Lower lobe of right lung (tissue), 2 donors: ENCODE data around the gene CLEC1A. TPM values are rescaled to one million over a fixed set of nuclear protein-coding genes. Genes with fewer than 3 reads are reported as not detected.

Experiments used
- ATAC-seq, 2 donors: fragments of 200-7000 bp; cut with Tn5 transposase; one replicate each; pipeline ENCODE4 v1.9.1; 2020 to 2022; ENCODE audit warnings: mild to moderate bottlenecking in 2 of 2, moderate library complexity in 2 of 2
- DNase-seq: peaks from one replicate; pipeline ENCODE4 v3.0.0-alpha.2; 2020
- H3K27ac ChIP-seq: fragments of 200-600 bp; one replicate; pipeline ENCODE4 v1.8.0; 2022
- H3K27me3 ChIP-seq: fragments of 200-600 bp; one replicate; pipeline ENCODE4 v1.8.0; 2022; ENCODE audit warnings: low read depth
- H3K36me3 ChIP-seq: fragments of 200-600 bp; one replicate; pipeline ENCODE4 v1.8.0; 2022; ENCODE audit warnings: mild to moderate bottlenecking
- H3K4me1 ChIP-seq: fragments of 200-600 bp; one replicate; pipeline ENCODE4 v1.8.0; 2022
- H3K4me3 ChIP-seq: fragments of 200-600 bp; one replicate; pipeline ENCODE4 v1.8.0; 2022; ENCODE audit warnings: mild to moderate bottlenecking
- H3K9me3 ChIP-seq: fragments of 200-600 bp; one replicate; pipeline ENCODE4 v1.8.0; 2022
- intact Hi-C: fragments of 100-400 bp; cut with DNase I; formaldehyde crosslinking; loops from one replicate; pipeline ENCODE4 v1.11.0; 2022
- total RNA-seq: library from RNA; stranded (reverse); fragmentation: NEBNext Ultra II Directional; extraction: Animal tissue kit (Norgen Biotek cat#: 25700); gene quantifications from one replicate; pipeline ENCODE4 v1.2.1, GENCODE V29; 2021
- TF ChIP-seq, protein P1 (sequence below): fragments of 200-600 bp; IDR thresholded peaks from one replicate; pipeline ENCODE4 v1.8.0; 2022; ENCODE audit warnings: antibody characterized with exemption, mild to moderate bottlenecking
- donor health status: DM: no; HTN: yes; CAD: no; lungs with severe emphysema.

The CLEC1A gene
- total RNA-seq, 1 donor from 2014 or later, result 9.7 TPM

DNA sequence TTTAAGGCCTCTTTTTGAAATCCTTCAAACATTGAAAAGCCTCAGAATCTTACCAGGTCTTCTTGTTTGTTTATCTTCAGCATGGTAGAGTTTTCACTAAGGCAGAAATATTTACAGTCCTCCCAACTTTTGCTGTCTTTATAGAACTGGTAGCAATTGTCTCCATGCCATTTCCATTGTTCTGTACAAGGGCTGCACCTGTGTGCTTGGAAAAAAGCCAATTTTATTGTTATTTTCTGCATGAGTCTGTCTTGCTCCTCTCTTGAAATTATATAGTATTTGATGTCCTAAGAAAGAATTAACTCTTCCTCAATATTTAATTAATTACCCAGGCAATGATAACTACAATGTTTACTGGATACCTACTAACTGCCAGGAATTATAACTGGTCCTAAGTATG, 23.3 kb downstream of the CLEC1A start:
- Histone ChIP-seq H3K4me1 (no peaks in the 10 kb centered on the region), H3K9me3 (no peaks in the 10 kb centered on the region), H3K27me3 (no peaks in the 10 kb centered on the region), H3K36me3 (peaks cover 5% of the 10 kb centered on the region), H3K27ac (no peak overlapping the region), H3K4me3 (no peak overlapping the region)
- TF ChIP-seq, protein P1, sequence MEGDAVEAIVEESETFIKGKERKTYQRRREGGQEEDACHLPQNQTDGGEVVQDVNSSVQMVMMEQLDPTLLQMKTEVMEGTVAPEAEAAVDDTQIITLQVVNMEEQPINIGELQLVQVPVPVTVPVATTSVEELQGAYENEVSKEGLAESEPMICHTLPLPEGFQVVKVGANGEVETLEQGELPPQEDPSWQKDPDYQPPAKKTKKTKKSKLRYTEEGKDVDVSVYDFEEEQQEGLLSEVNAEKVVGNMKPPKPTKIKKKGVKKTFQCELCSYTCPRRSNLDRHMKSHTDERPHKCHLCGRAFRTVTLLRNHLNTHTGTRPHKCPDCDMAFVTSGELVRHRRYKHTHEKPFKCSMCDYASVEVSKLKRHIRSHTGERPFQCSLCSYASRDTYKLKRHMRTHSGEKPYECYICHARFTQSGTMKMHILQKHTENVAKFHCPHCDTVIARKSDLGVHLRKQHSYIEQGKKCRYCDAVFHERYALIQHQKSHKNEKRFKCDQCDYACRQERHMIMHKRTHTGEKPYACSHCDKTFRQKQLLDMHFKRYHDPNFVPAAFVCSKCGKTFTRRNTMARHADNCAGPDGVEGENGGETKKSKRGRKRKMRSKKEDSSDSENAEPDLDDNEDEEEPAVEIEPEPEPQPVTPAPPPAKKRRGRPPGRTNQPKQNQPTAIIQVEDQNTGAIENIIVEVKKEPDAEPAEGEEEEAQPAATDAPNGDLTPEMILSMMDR, result no peak
- intact Hi-C loops, result no loop called here
- DNase-seq (no peak), ATAC-seq (no peak)

DNA sequence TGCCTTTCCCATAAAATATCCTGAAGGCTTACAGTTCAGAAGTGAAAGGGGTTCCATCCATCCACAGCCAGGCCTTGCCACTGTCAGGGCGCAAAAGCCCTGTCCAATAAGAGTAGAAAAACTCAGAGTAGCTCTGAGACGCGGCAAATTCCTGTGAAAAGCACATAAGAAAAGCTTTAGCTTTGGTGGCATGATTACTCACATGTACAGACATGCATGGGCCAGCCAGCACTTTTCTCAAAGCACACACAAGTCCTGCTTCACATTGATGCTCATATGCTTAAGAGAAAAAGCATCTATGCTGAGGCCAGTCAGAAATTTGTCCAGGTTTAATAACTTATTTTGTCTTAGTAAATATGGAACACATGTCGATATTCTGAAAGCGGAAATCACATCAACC, 25.5 kb downstream of the CLEC1A start:
- H3K27ac ChIP-seq, result no peak overlapping the region
- DNase-seq (no peak), ATAC-seq (no peak)
- H3K4me3 ChIP-seq, result no peak overlapping the region
- intact Hi-C loops, result no loop called here
- H3K27me3 ChIP-seq, result no peaks in the 10 kb centered on the region
- no peaks in the 10 kb centered on the region for H3K9me3 ChIP-seq
- TF ChIP-seq, protein P1, result no peak
- peaks cover 20% of the 10 kb centered on the region for H3K4me1 ChIP-seq
- H3K36me3 ChIP-seq, result peaks cover 5% of the 10 kb centered on the region

DNA sequence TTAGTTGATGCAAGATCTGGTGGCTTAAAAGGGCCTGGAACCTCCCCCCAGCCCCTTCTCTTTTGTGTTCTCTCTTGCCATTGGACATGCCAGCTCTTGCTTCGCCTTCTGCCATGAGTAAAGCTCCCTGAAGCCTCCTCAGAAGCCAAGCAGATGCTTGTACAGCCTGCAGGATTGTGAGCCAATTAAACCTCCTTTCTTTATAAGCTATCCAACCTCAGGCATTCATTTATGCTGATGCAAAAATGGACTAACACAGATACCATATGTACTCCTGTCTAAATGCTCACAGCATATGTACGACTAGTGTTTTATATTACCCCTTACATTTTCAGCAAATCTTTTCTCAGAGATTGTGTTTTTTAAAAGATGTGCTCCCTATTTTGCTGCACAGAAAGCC, 26.7 kb downstream of the CLEC1A start:
- Histone ChIP-seq H3K36me3 (peaks cover 5% of the 10 kb centered on the region), H3K27ac (no peak overlapping the region), H3K4me1 (peaks cover 29% of the 10 kb centered on the region), H3K27me3 (no peaks in the 10 kb centered on the region), H3K9me3 (no peaks in the 10 kb centered on the region), H3K4me3 (no peak overlapping the region)
- intact Hi-C loops, result no loop called here
- TF ChIP-seq, protein P1, result no peak
- DNase-seq (no peak), ATAC-seq (no peak)

DNA sequence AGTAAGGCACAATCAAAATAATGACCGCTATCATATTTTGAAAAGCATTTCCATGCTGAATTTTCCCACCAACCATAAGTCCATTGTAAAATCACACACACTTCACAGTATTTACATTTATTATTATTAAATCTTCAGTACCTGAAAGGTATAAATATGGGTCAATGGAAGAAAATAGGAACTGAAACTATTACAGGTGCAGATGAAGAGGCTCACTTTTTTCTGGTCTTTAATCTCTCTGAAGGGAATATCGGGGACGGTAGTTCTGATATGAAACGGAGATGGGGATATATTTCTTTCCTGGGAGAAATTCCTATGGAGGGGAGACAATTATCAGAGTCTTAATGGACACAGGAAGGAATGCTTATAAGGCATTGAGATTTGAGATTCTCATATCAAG, 28.4 kb downstream of the CLEC1A start:
- intact Hi-C loops, result no loop called here
- no peak overlapping the region for H3K4me3 ChIP-seq
- no peak overlapping the region for H3K27ac ChIP-seq
- H3K4me1 ChIP-seq, result peaks cover 32% of the 10 kb centered on the region
- ATAC-seq (no peak), DNase-seq (no peak)
- peaks cover 5% of the 10 kb centered on the region for H3K36me3 ChIP-seq
- TF ChIP-seq, protein P1, result no peak
- H3K9me3 ChIP-seq, result no peaks in the 10 kb centered on the region
- H3K27me3 ChIP-seq, result no peaks in the 10 kb centered on the region

DNA sequence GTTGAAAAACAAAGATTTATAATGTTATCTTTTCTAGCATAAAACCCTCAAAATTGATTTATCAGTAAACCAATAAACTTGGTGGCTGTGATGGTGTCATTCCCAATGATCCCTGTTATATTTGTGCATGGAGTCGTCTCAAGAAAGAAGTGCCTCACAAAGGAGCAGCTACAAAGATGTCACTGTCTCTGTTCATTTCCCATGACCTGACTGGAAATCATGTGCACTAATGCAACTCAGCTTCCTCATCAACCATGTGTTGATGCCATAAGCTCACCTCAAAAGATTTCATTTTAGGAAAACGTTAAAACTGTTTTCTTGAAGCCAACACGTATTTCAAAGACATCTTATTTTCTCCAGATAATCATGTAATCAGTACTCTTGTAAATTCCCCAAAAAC, 28.8 kb downstream of the CLEC1A start:
- intact Hi-C loops, result no loop called here
- DNase-seq (no peak), ATAC-seq (no peak)
- Histone ChIP-seq H3K9me3 (no peaks in the 10 kb centered on the region), H3K36me3 (peaks cover 5% of the 10 kb centered on the region), H3K4me1 (peaks cover 32% of the 10 kb centered on the region), H3K27me3 (no peaks in the 10 kb centered on the region), H3K4me3 (no peak overlapping the region), H3K27ac (peak overlapping the region; percentile 75)
- TF ChIP-seq, protein P1, result no peak

DNA sequence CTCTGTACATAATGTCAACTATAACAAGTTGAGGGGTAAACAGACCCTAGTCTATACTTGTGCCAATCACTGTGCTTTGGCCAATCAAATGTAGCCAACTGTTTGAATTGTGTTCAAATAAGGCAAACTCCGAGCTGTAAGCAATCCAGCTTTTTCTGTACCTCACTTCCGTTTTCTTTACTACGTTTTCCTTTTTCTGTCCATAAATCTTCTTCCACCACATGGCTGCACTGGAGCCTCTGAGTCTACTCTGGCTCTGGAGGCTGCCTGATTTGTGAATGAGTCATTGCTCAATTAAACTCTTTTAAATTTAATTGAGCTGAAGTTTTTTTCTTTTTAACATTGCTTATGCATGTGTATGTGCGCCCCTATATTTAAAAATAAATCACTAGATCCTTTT, 29.7 kb downstream of the CLEC1A start:
- DNase-seq, result no peak
- H3K27ac ChIP-seq, result peak overlapping the region; percentile 75
- TF ChIP-seq, protein P1, result no peak
- intact Hi-C loops, result no loop called here
- no peaks in the 10 kb centered on the region for H3K27me3 ChIP-seq
- no peak overlapping the region for H3K4me3 ChIP-seq
- H3K4me1 ChIP-seq, result peaks cover 32% of the 10 kb centered on the region
- H3K36me3 ChIP-seq, result peaks cover 5% of the 10 kb centered on the region
- peak; percentile 54 to 67 for ATAC-seq
- H3K9me3 ChIP-seq, result no peaks in the 10 kb centered on the region
